Measurements from ENCODE around the gene DST. TPM values are rescaled to one million over a fixed set of nuclear protein-coding genes. Genes with fewer than 3 reads are reported as not detected.

Gene DST
- total RNA-seq, 1 experiment from 2014 or later, result 91.9 TPM

DNA sequence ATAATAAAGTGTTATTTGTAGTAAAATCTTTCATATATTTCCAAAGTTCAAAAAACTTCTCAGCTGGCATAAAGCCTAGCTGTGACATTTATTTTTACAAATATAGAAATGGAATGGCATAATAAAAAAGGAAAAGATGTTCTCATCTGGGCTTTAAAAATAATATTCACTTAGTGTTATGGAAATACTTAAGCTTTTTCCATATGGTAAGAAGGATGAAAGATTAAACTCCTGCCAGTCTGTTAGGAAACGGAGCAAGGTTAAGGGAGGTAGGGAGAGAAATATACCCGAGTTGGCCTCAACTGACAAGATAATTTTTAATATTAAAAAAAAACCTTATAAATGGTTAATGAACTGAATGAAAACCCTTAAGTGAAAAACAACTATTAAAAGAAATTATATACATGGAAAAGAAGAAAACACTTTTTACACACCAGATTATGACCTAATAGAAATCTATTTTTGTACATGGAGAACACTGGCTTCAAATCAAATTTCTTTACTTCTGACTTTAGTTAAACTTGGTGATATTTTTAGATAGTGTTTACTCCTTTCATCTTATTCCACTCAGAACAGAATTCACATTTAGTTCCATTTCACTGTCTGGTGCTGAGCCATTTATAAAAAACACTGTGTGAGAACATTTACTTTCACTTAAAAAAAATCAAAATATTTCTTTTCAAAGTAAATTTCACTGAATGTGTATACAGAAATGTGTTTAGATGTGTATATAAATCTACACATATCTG, 137.0 kb downstream of the DST start:
- H3K4me2 ChIP-seq (ENCODE audit: insufficient read depth, insufficient read length, low read length), result no peak overlapping the region
- H3K27ac ChIP-seq (ENCODE audit: insufficient read length, low read depth, low read length), result no peak overlapping the region
- no peak overlapping the region for H3T11ph ChIP-seq (ENCODE audit: low read length)
- H2AK5ac ChIP-seq (ENCODE audit: insufficient read length, low read length), result no peak overlapping the region
- no CpG with 5 or more reads among the region's 2 CpGs for WGBS (ENCODE audit: extremely low coverage, insufficient read length, low lambda C conversion rate)
- H4K20me1 ChIP-seq (ENCODE audit: control insufficient read depth, insufficient read depth, insufficient read length), result no peaks in the 10 kb centered on the region
- no peaks in the 10 kb centered on the region for H3K79me2 ChIP-seq (ENCODE audit: insufficient read depth, low read length)
- H2BK20ac ChIP-seq (ENCODE audit: low read depth, low read length, poor library complexity, severe bottlenecking), result no peak overlapping the region
- TF ChIP-seq, protein P1, sequence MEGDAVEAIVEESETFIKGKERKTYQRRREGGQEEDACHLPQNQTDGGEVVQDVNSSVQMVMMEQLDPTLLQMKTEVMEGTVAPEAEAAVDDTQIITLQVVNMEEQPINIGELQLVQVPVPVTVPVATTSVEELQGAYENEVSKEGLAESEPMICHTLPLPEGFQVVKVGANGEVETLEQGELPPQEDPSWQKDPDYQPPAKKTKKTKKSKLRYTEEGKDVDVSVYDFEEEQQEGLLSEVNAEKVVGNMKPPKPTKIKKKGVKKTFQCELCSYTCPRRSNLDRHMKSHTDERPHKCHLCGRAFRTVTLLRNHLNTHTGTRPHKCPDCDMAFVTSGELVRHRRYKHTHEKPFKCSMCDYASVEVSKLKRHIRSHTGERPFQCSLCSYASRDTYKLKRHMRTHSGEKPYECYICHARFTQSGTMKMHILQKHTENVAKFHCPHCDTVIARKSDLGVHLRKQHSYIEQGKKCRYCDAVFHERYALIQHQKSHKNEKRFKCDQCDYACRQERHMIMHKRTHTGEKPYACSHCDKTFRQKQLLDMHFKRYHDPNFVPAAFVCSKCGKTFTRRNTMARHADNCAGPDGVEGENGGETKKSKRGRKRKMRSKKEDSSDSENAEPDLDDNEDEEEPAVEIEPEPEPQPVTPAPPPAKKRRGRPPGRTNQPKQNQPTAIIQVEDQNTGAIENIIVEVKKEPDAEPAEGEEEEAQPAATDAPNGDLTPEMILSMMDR (conservative IDR thresholded peaks at IDR 0.05), result no peak
- H2AFZ ChIP-seq (ENCODE audit: low read length), result no peak overlapping the region
- no peak overlapping the region for H3K4me3 Mint-ChIP-seq
- H4K8ac ChIP-seq (replicated peaks; ENCODE audit: insufficient read length, low read depth, low read length), result no peak overlapping the region
- H3K4me1 Mint-ChIP-seq, result no peaks in the 10 kb centered on the region
- no peak overlapping the region for H4K5ac ChIP-seq (ENCODE audit: insufficient read length, low read depth, low read length)
- no peaks in the 10 kb centered on the region for H3K9me3 Mint-ChIP-seq
- no peak overlapping the region for H3K14ac ChIP-seq (ENCODE audit: insufficient read depth, low read length)
- no peak overlapping the region for H3K56ac ChIP-seq (ENCODE audit: insufficient read length, low read depth, low read length)
- DNase-seq, result no peak
- H3K27me3 Mint-ChIP-seq (ENCODE audit: low read depth), result no peaks in the 10 kb centered on the region
- no peak overlapping the region for H3K18ac ChIP-seq (ENCODE audit: insufficient read length, low read depth, low read length)
- no peaks in the 10 kb centered on the region for H3K9me3 ChIP-seq (ENCODE audit: control insufficient read depth, low read depth, low read length)
- no peak overlapping the region for H3K27ac Mint-ChIP-seq
- H3K23ac ChIP-seq (ENCODE audit: insufficient read length, low read depth, low read length), result no peak overlapping the region
- no peaks in the 10 kb centered on the region for H3K27me3 ChIP-seq (ENCODE audit: insufficient read depth, low read length)
- H3K9ac ChIP-seq (ENCODE audit: extremely low read depth, insufficient read length, low read length), result no peak overlapping the region
- no peak overlapping the region for H2BK12ac ChIP-seq (ENCODE audit: insufficient read length, low read depth, low read length)
- H3K4ac ChIP-seq (ENCODE audit: low read depth, low read length), result no peak overlapping the region
- H2BK120ac ChIP-seq (ENCODE audit: low read depth, low read length, poor library complexity, severe bottlenecking), result no peak overlapping the region
- no peaks in the 10 kb centered on the region for H3K4me1 ChIP-seq (ENCODE audit: insufficient read depth, low read length)
- no peak overlapping the region for H2BK15ac ChIP-seq (ENCODE audit: low read depth, low read length)
- H2BK5ac ChIP-seq (ENCODE audit: insufficient read length, low read length), result no peak overlapping the region
- H4K91ac ChIP-seq (ENCODE audit: insufficient read length, low read depth, low read length), result no peak overlapping the region
- H3K23me2 ChIP-seq (ENCODE audit: insufficient read length, low read depth, low read length, poor library complexity, severe bottlenecking), result no peaks in the 10 kb centered on the region
- H3K79me1 ChIP-seq (ENCODE audit: insufficient read depth, low read depth, low read length, poor library complexity, severe bottlenecking), result no peaks in the 10 kb centered on the region
- H3K36me3 Mint-ChIP-seq (ENCODE audit: insufficient read depth in 1 of 3, low read depth in 3 of 3), result peaks cover 8 to 31% (median 29%) of the 10 kb centered on the region in 3 experiments; a peak in 6 of 7 replicates
